SK-N-DZ (cell line): Measurements from ENCODE around the gene TPSAB1.

Experiments
- DNase-seq: peaks from one replicate; pipeline ENCODE4 v3.0.0-alpha.2; 2015; ENCODE audit warnings: low spot score

TPSAB1 gene

DNA sequence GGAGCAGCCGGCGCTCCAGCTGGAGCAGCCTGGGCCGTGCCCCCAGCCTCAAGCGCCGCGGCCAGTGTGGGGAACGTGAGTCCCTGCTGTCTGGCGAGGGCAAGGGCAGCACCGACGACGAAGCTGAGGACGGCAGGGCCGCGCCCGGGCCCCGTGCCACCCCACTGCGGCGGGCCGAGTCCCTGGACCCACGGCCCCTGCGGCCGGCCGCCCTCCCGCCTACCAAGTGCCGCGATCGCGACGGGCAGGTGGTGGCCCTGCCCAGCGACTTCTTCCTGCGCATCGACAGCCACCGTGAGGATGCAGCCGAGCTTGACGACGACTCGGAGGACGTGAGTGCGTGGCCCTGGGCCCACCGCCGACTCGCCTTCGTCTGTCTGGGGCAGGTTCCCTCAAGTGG is 31.4 kb upstream of the TPSAB1 start:
- no peak for DNase-seq

DNA sequence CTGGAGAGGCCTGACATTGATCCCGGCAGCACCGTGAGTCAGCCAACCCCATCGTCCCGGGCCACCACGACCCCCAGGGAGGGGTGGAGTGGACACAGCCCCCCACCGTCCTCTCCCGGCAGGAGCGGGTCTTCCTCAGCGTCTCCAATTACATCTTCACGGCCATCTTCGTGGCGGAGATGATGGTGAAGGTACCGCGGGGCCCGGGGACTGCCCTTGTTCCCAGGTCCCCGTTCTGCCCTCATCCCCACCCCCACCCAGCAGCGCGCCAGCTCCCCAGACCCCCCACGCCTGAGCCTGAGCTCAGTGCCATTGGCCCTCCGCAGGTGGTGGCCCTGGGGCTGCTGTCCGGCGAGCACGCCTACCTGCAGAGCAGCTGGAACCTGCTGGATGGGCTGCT is 30.0 kb upstream of the TPSAB1 start:
- no peak for DNase-seq

DNA sequence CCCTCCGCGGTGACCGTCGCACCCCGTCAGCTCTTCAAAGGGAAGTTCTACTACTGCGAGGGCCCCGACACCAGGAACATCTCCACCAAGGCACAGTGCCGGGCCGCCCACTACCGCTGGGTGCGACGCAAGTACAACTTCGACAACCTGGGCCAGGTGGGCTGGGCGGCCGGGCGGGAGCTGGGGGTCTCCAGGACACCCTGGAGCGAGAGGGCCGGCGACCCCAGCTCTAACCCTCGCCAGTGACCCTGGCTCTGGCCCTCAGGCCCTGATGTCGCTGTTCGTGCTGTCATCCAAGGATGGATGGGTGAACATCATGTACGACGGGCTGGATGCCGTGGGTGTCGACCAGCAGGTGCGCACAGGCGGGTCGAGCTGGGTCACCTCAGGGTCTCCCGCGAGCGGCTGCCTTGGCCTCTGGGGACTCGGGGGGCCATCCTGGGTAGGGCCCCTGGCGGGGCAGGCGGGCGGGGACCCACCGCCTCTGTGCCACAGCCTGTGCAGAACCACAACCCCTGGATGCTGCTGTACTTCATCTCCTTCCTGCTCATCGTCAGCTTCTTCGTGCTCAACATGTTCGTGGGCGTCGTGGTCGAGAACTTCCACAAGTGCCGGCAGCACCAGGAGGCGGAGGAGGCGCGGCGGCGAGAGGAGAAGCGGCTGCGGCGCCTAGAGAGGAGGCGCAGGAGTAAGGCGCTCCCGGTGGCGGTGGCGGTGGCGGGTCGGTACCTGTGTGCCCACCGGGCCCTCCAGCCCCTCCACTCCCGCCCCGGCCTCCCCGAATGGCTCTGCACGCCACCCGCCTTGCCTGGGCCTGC is 28.8 kb upstream of the TPSAB1 start:
- DNase-seq: no peak

GRCh38 chr16:1212616-1213194 is 27.8 kb upstream of the TPSAB1 start:
- DNase-seq: no peak

- DNase-seq: no peak
Observed at GRCh38 chr16:1213231-1213630, 27.3 kb upstream of the TPSAB1 start.

DNA sequence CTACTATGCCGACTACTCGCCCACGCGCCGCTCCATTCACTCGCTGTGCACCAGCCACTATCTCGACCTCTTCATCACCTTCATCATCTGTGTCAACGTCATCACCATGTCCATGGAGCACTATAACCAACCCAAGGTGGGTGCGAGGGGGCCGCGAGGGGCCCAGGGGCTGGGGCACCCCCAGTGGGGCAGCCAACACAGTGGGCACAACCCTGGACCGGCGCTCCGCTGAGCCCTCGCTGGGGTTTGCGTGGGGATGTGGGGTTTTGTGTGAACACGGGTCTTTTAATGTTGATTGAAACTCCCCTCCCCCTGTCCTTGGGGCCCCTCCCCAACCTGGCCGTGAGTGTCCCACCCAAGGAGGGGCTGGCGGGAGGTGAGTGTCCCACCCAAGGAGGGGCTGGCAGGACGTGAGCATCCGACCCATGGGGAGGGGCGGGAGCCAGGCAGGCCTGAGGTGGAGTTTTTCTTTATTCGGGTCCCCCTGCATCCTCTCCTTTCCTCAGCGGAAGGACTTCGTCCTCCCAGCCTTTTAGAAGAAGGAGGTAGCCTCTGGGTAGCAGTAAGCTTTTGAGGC is 26.6 kb upstream of the TPSAB1 start:
- no peak for DNase-seq

- no peak for DNase-seq
Observed at GRCh38 chr16:1214719-1215118, 25.8 kb upstream of the TPSAB1 start.

DNA sequence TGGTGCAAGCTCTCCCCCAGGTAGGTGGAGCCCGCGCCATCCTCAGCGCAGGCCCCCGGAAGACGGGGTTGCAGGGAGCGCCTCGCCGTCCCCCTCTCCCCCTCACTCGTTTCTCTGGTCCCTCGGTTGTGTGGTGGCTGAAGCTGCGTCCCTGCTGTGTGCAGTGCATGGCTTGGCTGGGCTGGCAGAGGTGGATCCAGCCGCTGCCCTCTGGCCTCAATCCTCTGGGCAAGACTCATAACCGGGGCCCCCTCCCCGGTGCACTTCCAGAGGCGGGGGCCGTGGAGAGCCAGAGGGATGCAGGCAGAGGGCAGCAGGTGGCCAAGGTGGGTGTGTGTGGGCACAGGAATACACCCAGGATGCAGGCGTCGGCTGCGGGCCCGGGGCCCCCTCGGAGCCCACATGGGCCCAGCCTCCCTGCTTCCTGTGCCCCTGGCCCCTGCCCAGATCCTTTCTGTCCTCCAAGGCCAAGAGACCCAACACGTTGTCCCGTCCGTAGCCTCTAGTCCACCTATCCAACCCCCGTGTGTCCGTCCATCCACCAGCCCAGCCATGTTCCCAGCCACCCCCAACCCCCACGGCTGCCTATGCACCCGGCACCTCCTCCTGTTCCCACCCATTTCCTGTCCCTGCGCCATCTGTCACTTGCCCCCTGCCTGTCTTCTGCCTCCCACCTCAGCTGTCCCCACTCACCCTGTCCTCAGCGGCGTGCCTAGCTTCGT is 24.8 kb upstream of the TPSAB1 start:
- DNase-seq: no peak

DNA sequence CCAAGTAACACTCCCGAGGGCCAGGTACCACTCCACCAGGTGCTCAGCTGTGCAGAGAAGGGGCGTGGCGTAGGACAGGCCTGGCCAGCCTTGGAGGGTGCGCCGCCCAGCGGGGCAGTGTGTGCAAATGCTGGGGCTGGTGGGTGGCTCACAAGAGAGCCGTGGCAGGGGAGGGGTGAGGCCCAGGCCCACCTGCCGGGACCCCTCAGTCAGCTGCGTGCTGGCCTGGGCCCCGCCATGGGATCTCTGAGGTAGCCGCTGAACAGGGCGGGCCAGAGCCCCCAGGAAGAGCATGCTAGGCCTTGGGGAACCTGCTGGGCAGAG is 24.2 kb upstream of the TPSAB1 start:
- no peak for DNase-seq

DNA sequence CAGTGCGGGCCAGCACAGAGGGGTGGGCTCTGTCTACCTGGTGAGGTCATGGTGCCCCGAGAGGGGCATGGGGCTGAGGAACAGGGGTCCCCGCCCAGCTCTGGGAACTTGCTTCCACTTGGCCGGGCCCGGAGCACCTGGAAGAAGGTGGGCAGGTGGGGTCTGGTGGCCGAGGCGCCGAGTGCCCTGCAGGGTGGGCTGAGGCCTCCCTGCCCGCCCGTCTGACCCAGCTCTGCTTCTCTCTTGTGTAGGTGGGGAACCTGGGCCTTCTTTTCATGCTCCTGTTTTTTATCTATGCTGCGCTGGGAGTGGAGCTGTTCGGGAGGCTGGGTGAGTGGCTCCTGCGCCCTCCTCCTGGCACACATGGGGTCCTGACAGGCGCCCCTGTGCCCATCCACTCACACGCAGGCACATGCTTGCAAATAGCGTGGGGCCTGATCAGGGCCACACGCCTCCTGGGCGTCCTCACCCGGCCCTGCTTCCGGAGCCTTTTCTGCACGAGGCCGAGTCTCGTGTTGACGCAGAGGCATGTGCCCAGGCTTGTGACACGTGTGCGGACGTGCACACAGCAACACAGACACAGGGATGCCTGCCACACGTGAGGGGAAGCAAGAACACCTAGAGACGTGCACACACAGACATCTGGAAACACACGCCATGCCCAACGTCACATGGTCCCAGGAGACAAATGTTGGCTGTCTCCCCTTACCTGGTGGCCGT is 23.7 kb upstream of the TPSAB1 start:
- no peak for DNase-seq

- no peak for DNase-seq
Observed at GRCh38 chr16:1217526-1217925, 23.0 kb upstream of the TPSAB1 start.

- no peak for DNase-seq
Observed at GRCh38 chr16:1218061-1218929, 22.2 kb upstream of the TPSAB1 start.

- DNase-seq: no peak
Observed at GRCh38 chr16:1218930-1219611, 21.4 kb upstream of the TPSAB1 start.

DNA sequence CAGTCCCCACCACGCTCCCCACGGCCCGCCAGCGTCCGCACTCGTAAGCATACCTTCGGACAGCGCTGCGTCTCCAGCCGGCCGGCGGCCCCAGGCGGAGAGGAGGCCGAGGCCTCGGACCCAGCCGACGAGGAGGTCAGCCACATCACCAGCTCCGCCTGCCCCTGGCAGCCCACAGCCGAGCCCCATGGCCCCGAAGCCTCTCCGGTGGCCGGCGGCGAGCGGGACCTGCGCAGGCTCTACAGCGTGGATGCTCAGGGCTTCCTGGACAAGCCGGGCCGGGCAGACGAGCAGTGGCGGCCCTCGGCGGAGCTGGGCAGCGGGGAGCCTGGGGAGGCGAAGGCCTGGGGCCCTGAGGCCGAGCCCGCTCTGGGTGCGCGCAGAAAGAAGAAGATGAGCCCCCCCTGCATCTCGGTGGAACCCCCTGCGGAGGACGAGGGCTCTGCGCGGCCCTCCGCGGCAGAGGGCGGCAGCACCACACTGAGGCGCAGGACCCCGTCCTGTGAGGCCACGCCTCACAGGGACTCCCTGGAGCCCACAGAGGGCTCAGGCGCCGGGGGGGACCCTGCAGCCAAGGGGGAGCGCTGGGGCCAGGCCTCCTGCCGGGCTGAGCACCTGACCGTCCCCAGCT is 20.3 kb upstream of the TPSAB1 start:
- DNase-seq: no peak

- no peak for DNase-seq
Observed at GRCh38 chr16:1220841-1221627, 19.5 kb upstream of the TPSAB1 start.

DNA sequence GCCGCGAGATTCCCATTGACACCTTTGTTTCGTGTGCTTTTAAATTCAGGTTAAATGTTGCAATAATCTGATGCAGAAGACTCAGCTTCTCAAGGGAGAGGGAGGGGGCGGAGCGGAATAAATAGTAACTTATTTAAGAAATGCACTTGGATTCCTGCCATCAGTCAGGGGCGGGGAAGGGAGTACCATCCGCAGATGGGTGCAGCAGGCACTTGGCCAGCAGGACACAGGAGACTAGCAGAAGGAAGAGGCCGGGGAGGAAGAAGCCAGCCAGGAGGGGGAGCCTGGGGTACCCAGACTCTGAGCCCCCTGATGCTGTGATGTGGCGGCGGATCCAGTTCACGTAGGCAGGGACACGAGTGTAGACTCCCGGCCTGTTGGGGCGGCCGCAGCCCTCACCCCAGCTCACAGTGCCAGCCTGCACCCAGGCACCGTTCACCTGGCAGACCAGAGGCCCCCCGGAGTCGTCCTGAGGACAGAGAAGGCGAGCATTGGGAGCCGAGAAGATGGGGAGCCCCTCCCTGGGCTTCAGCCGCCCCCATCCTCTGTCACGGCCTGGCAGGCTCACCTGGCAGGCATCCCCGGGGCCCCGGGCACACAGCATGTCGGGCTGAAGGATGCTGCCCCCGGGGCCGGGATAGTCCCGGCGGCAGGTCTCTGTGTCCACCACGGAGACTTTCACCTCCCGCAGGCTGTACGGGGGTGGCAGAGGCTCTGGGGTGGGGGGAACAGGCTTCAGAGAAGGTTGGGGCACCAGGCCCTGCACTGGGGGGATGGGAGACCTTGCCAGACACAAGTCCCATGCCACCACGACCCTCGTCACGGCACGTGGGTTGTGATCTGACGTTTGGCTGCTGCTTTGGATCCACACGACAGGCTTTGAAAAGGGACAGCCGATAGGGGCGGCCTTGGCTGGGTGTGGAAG is 18.6 kb upstream of the TPSAB1 start:
- DNase-seq: no peak

DNA sequence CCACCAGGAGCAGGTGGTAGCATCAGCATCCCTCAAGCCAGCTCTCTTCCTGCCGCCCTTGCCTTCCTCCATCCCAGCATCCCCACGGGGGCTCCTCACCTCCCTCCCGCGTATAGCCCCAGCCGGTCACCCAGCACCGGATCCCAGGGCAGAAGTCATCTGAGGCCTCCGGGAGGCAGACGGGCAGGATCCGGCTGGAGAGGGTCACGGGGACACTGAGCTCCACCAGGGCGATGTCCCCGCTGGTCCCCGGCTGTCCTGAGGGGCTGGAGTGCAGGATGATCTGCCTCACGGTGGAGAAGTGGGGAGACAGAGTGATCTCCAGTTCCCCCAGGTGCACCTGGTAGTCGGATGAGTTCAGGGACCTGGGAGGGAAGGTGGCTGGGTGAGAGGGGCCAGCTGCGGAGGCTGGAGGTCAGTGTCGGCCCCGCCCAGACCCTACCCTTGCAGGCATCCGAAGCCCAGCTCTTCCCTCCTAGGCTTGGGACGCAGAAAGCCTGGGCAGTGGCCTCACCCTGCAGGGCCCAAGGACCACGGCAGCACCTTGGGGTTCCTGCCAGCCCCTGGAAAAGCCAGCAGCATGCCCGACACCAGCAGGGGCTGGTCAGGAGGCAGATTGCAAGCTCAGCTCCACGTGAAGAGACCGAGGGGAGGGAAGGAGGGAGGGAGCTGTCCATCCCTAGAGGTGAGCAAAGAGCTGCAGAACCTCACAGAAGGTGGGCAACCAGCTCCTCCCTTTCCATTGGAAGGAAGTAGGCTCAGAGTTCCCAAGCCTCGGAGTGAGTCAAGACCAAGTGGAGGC is 17.8 kb upstream of the TPSAB1 start:
- no peak for DNase-seq
